Stimulated activated CD4-positive, alpha-beta T cell treated with anti-CD3 and anti-CD28 coated beads, Interleukin-4, amount 100 ng/mL, for 48 hours (primary cell): ENCODE data around the gene ARVCF.

Experiments
- DNase-seq, 2 donors: peaks; one replicate each; pipeline ENCODE4 v3.0.0-alpha.2; 2020; ENCODE audit warnings: low read depth in 2 of 2

The ARVCF gene

GRCh38 chr22:20015971-20016733 is 471 bp downstream of the ARVCF start:
- peak in 1 of 2 donors; percentile 7 for DNase-seq

GRCh38 chr22:20015187-20015625 is 1.4 kb downstream of the ARVCF start:
- DNase-seq = no peak

GRCh38 chr22:20014526-20015186 is 2.0 kb downstream of the ARVCF start:
- no peak for DNase-seq

GRCh38 chr22:20013382-20013871 is 3.2 kb downstream of the ARVCF start:
- no peak for DNase-seq

- no peak for DNase-seq
Measured at GRCh38 chr22:20012741-20013331, 3.8 kb downstream of the ARVCF start.

GRCh38 chr22:20011993-20012740 is 4.5 kb downstream of the ARVCF start:
- DNase-seq = no peak

GRCh38 chr22:20011123-20011992 is 5.3 kb downstream of the ARVCF start:
- no peak for DNase-seq

- no peak for DNase-seq
Measured at GRCh38 chr22:20010307-20011122, 6.1 kb downstream of the ARVCF start.

- no peak for DNase-seq
Measured at GRCh38 chr22:20009582-20010306, 6.9 kb downstream of the ARVCF start.

- no peak for DNase-seq
Measured at GRCh38 chr22:20009018-20009491, 7.6 kb downstream of the ARVCF start.

GRCh38 chr22:20008221-20008995 is 8.2 kb downstream of the ARVCF start:
- DNase-seq = no peak

GRCh38 chr22:20004464-20004863 is 12.2 kb downstream of the ARVCF start:
- no peak for DNase-seq

GRCh38 chr22:20003304-20003703 is 13.3 kb downstream of the ARVCF start:
- no peak for DNase-seq

- no peak for DNase-seq
Measured at GRCh38 chr22:20002636-20003035, 14.0 kb downstream of the ARVCF start.

GRCh38 chr22:20002128-20002527 is 14.5 kb downstream of the ARVCF start:
- DNase-seq = no peak

- DNase-seq = no peak
Measured at GRCh38 chr22:20001082-20001638, 15.5 kb downstream of the ARVCF start.

- no peak for DNase-seq
Measured at GRCh38 chr22:20000246-20001081, 16.2 kb downstream of the ARVCF start.
